Measurements from ENCODE around the gene HYDIN. TPM values are rescaled to one million over a fixed set of nuclear protein-coding genes. Genes with fewer than 3 reads are reported as not detected.

The HYDIN gene
- polyA plus RNA-seq, 1 donor from 2014 or later, result 2.2 TPM

- no peaks in the 10 kb centered on the region for H3K79me2 ChIP-seq (replicated peaks; ENCODE audit: insufficient read depth, low read length)
- no peaks in the 10 kb centered on the region for H3K9me2 ChIP-seq (ENCODE audit: insufficient read depth, low read length)
- no peak overlapping the region for H3K4me3 ChIP-seq (ENCODE audit: low read length)
- H3K27me3 ChIP-seq (ENCODE audit: insufficient read depth, low read depth, low read length), result no peaks in the 10 kb centered on the region
- no peaks in the 10 kb centered on the region for H4K20me1 ChIP-seq (ENCODE audit: insufficient read depth)
- H2AFZ ChIP-seq (ENCODE audit: low read depth, low read length), result no peak overlapping the region
- H3K27ac ChIP-seq (ENCODE audit: low read length), result no peak overlapping the region
- H3K36me3 ChIP-seq (ENCODE audit: insufficient read depth, low read length), result no peaks in the 10 kb centered on the region
- no peaks in the 10 kb centered on the region for H3K9me3 ChIP-seq (ENCODE audit: low read length)
- no peaks in the 10 kb centered on the region for H3F3A ChIP-seq (ENCODE audit: insufficient read depth, low read length, poor library complexity, severe bottlenecking)
- no peak overlapping the region for H3K4me2 ChIP-seq (ENCODE audit: low read length)
- no peak for TF ChIP-seq MXI1 (conservative IDR thresholded peaks at IDR 0.05; ENCODE audit: poor library complexity, severe bottlenecking)
- TF ChIP-seq CTCF (IDR thresholded peaks at IDR 0.05; ENCODE audit: poor library complexity, severe bottlenecking), result no peak
- TF ChIP-seq EZH2 (IDR thresholded peaks at IDR 0.05; ENCODE audit: borderline replicate concordance, insufficient read depth, low read length, poor library complexity, severe bottlenecking), result no peak
- no peak overlapping the region for H3K9ac ChIP-seq (ENCODE audit: low read length)
Measured at GRCh38 chr16:70805787-70806186, 424.7 kb downstream of the HYDIN start.

- Histone ChIP-seq H2AFZ (ENCODE audit: low read depth, low read length) (no peak overlapping the region), H3F3A (ENCODE audit: insufficient read depth, low read length, poor library complexity, severe bottlenecking) (no peaks in the 10 kb centered on the region), H3K9me3 (ENCODE audit: low read length) (no peaks in the 10 kb centered on the region), H3K4me3 (ENCODE audit: low read length) (no peak overlapping the region), H4K20me1 (ENCODE audit: insufficient read depth) (no peaks in the 10 kb centered on the region), H3K79me2 (replicated peaks; ENCODE audit: insufficient read depth, low read length) (peaks cover 3% of the 10 kb centered on the region), H3K4me2 (ENCODE audit: low read length) (no peak overlapping the region), H3K9me2 (ENCODE audit: insufficient read depth, low read length) (no peaks in the 10 kb centered on the region), H3K36me3 (ENCODE audit: insufficient read depth, low read length) (no peaks in the 10 kb centered on the region), H3K27me3 (ENCODE audit: insufficient read depth, low read depth, low read length) (no peaks in the 10 kb centered on the region), H3K9ac (ENCODE audit: low read length) (no peak overlapping the region), H3K27ac (ENCODE audit: low read length) (no peak overlapping the region)
- no peak for TF ChIP-seq RAD21 (conservative IDR thresholded peaks at IDR 0.05)
Measured at GRCh38 chr16:70805380-70805779, 425.1 kb downstream of the HYDIN start.

- H3K9me3 ChIP-seq (ENCODE audit: low read length), result no peaks in the 10 kb centered on the region
- no peak overlapping the region for H3K4me3 ChIP-seq (ENCODE audit: low read length)
- no peak overlapping the region for H3K4me2 ChIP-seq (ENCODE audit: low read length)
- no peak overlapping the region for H2AFZ ChIP-seq (ENCODE audit: low read depth, low read length)
- no peaks in the 10 kb centered on the region for H3K27me3 ChIP-seq (ENCODE audit: insufficient read depth, low read depth, low read length)
- H3F3A ChIP-seq (ENCODE audit: insufficient read depth, low read length, poor library complexity, severe bottlenecking), result no peaks in the 10 kb centered on the region
- no peak overlapping the region for H3K9ac ChIP-seq (ENCODE audit: low read length)
- no peaks in the 10 kb centered on the region for H3K36me3 ChIP-seq (ENCODE audit: insufficient read depth, low read length)
- peaks cover 9% of the 10 kb centered on the region for H3K79me2 ChIP-seq (replicated peaks; ENCODE audit: insufficient read depth, low read length)
- no peak overlapping the region for H3K27ac ChIP-seq (ENCODE audit: low read length)
- H4K20me1 ChIP-seq (ENCODE audit: insufficient read depth), result no peaks in the 10 kb centered on the region
- H3K9me2 ChIP-seq (ENCODE audit: insufficient read depth, low read length), result no peaks in the 10 kb centered on the region
- TF ChIP-seq REST (IDR thresholded peaks at IDR 0.05; ENCODE audit: borderline replicate concordance) (no peak), CTCF (IDR thresholded peaks at IDR 0.05; ENCODE audit: poor library complexity, severe bottlenecking) (no peak)
Measured at GRCh38 chr16:70804734-70805169, 425.8 kb downstream of the HYDIN start.
